OCI-LY3 (cell line): Measurements from ENCODE around the gene OTUD5.

Source experiments
- H2AFZ ChIP-seq: fragments of 200-600, 300-600 bp; shearing (Covaris generic); 2 replicates; pipeline ENCODE4 v1.6.0; 2014; ENCODE audit warnings: antibody characterized with exemption, low read depth, low read length
- H3K27ac ChIP-seq: fragments of 200-600, 300-600 bp; sonication (generic); 2 replicates; pipeline ENCODE4 v1.5.1; 2014; ENCODE audit warnings: mild to moderate bottlenecking, low read length, moderate library complexity, mixed read lengths
- H3K27me3 ChIP-seq: fragments of 200-600, 300-600 bp; sonication (generic); 2 replicates; pipeline ENCODE4 v1.6.1; 2014; ENCODE audit warnings: low read depth, low read length, mixed read lengths
- H3K36me3 ChIP-seq: fragments of 200-600, 300-600 bp; sonication (generic); replicated peaks from 2 replicates; pipeline ENCODE3; 2014; ENCODE audit warnings: low read depth, low read length, mixed read lengths
- H3K4me1 ChIP-seq: fragments of 300-600, 200-600 bp; sonication (generic); 2 replicates; pipeline ENCODE4 v1.6.1; 2014; ENCODE audit warnings: low read length, mixed read lengths
- H3K4me2 ChIP-seq: fragments of 200-600, 300-600 bp; sonication (generic); 2 replicates; pipeline ENCODE4 v1.6.1; 2014; ENCODE audit warnings: low read length, mixed read lengths
- H3K4me3 ChIP-seq: fragments of 300-600, 200-600 bp; sonication (generic); 2 replicates; pipeline ENCODE4 v1.5.1; 2014; ENCODE audit warnings: antibody characterized with exemption, mild to moderate bottlenecking, low read length, moderate library complexity
- H3K79me2 ChIP-seq: fragments of 300-600, 200-600 bp; shearing (Covaris generic); 2 replicates; pipeline ENCODE4 v1.6.1; 2014; ENCODE audit warnings: mild to moderate bottlenecking, low read length, mixed read lengths
- H3K9ac ChIP-seq: fragments of 300-600, 200-600 bp; shearing (Covaris generic); 2 replicates; pipeline ENCODE4 v1.6.0; 2014; ENCODE audit warnings: mild to moderate bottlenecking, low read length, moderate library complexity
- H3K9me3 ChIP-seq: fragments of 200-600, 300-600 bp; shearing (Covaris generic); 2 replicates; pipeline ENCODE4 v1.6.1; 2014; ENCODE audit warnings: low read length, mixed read lengths; ENCODE audit not compliant: insufficient read depth
- H4K20me1 ChIP-seq: fragments of 200-600, 300-600 bp; sonication (generic); 2 replicates; pipeline ENCODE4 v1.6.1; 2016; ENCODE audit warnings: low read length, mixed read lengths; ENCODE audit not compliant: insufficient read depth
- CTCF ChIP-seq: fragments of 200-600, 300-600 bp; sonication (generic); IDR thresholded peaks from 2 replicates; pipeline ENCODE4 v1.5.1; 2014; ENCODE audit warnings: antibody characterized with exemption, low read length, low read depth
- EZH2phosphoT487 ChIP-seq: fragments of 200-600 bp; shearing (Covaris generic); IDR thresholded peaks from 2 replicates; pipeline ENCODE4 v1.6.1; 2018; ENCODE audit warnings: antibody characterized with exemption, mixed run types, low read depth

OTUD5 gene

GRCh38 chrX:48956728-48957414 lies 536 bp downstream of the OTUD5 start:
- Histone ChIP-seq H3K27ac (peak overlapping the region; percentile 95), H3K27me3 (no peaks in the 10 kb centered on the region), H2AFZ (no peak overlapping the region), H3K9me3 (no peaks in the 10 kb centered on the region), H3K9ac (peak overlapping the region; percentile 85), H3K36me3 (peaks cover 13% of the 10 kb centered on the region), H3K4me1 (peaks cover 22% of the 10 kb centered on the region), H3K4me3 (peak overlapping the region; percentile 96), H3K79me2 (peaks cover 60% of the 10 kb centered on the region), H4K20me1 (peaks cover 11% of the 10 kb centered on the region; the same call in 1 of the 2 replicates), H3K4me2 (peak overlapping the region; percentile 95)
- TF ChIP-seq CTCF: no peak
- no peak for TF ChIP-seq EZH2phosphoT487

- Histone ChIP-seq H3K4me2 (no peak overlapping the region), H3K36me3 (peaks cover 3% of the 10 kb centered on the region), H3K9me3 (no peaks in the 10 kb centered on the region), H3K9ac (no peak overlapping the region), H3K4me1 (peaks cover 18% of the 10 kb centered on the region), H3K4me3 (no peak overlapping the region), H3K79me2 (peaks cover 76% of the 10 kb centered on the region), H3K27ac (no peak overlapping the region), H4K20me1 (no peaks in the 10 kb centered on the region), H2AFZ (no peak overlapping the region), H3K27me3 (no peaks in the 10 kb centered on the region)
- no peak for TF ChIP-seq CTCF
- no peak for TF ChIP-seq EZH2phosphoT487
These were observed 8.8 kb downstream of the OTUD5 start for GRCh38 chrX:48948589-48948988.

- Histone ChIP-seq H3K36me3 (peaks cover 13% of the 10 kb centered on the region), H3K4me1 (peaks cover 46% of the 10 kb centered on the region), H3K4me3 (no peak overlapping the region), H3K79me2 (peaks cover 76% of the 10 kb centered on the region), H3K9ac (peak overlapping the region; percentile 27), H3K27me3 (no peaks in the 10 kb centered on the region), H2AFZ (no peak overlapping the region), H3K4me2 (peak overlapping the region; percentile 41), H4K20me1 (no peaks in the 10 kb centered on the region), H3K27ac (peak overlapping the region; percentile 38), H3K9me3 (no peaks in the 10 kb centered on the region)
- no peak for TF ChIP-seq EZH2phosphoT487
- TF ChIP-seq CTCF: peak; percentile 79
These were observed 11.7 kb downstream of the OTUD5 start for GRCh38 chrX:48945517-48946348.

GRCh38 chrX:48942895-48943294 lies 14.5 kb downstream of the OTUD5 start:
- peaks cover 84% of the 10 kb centered on the region for H3K79me2 ChIP-seq
- H3K27me3 ChIP-seq: no peaks in the 10 kb centered on the region
- peak overlapping the region; percentile 24; the same call in 1 of the 2 replicates for H3K4me2 ChIP-seq
- TF ChIP-seq CTCF (no peak), EZH2phosphoT487 (no peak)
- no peaks in the 10 kb centered on the region for H3K9me3 ChIP-seq
- H3K4me1 ChIP-seq: peaks cover 72% of the 10 kb centered on the region
- H3K9ac ChIP-seq: peak overlapping the region; percentile 39
- H4K20me1 ChIP-seq: no peaks in the 10 kb centered on the region
- no peak overlapping the region for H2AFZ ChIP-seq
- H3K4me3 ChIP-seq: no peak overlapping the region
- H3K27ac ChIP-seq: peak overlapping the region; percentile 62
- H3K36me3 ChIP-seq: peaks cover 22% of the 10 kb centered on the region
